K562 (cell line): Measurements from ENCODE around the gene LTBP1.

Source experiments
- BRD9 ChIP-seq: fragments of 450-650 bp; IDR thresholded peaks from 2 replicates; pipeline ENCODE4 v1.6.1; 2018; ENCODE audit warnings: low read depth; ENCODE audit not compliant: partially characterized antibody
- CBX2 ChIP-seq: fragments of 200-600 bp; sonication (generic); IDR thresholded peaks from one replicate; pipeline ENCODE4 v1.6.1; 2012; ENCODE audit warnings: mild to moderate bottlenecking, low read length, inconsistent platforms; ENCODE audit not compliant: insufficient read depth, poor library complexity, severe bottlenecking
- CC2D1A ChIP-seq: fragments of 450-650 bp; IDR thresholded peaks from 2 replicates; pipeline ENCODE4 v1.6.1; 2017; ENCODE audit warnings: mild to moderate bottlenecking
- FOXJ3 ChIP-seq: sonication (generic); formaldehyde crosslinking; IDR thresholded peaks from 2 replicates; pipeline ENCODE4 v1.4.0; 2020; ENCODE audit warnings: mild to moderate bottlenecking, missing genetic modification reagents
- NCOR1 ChIP-seq: fragments of 450-650 bp; IDR thresholded peaks from 2 replicates; pipeline ENCODE4 v1.6.1; 2016; ENCODE audit warnings: mild to moderate bottlenecking, moderate library complexity
- POLR2AphosphoS5 ChIP-seq: IDR thresholded peaks from 2 replicates; pipeline ENCODE4 v1.6.1; 2011; ENCODE audit warnings: mild to moderate bottlenecking, low read depth, low read length, moderate library complexity; ENCODE audit not compliant: control insufficient read depth, insufficient read depth
- RCOR1 ChIP-seq, 2 experiments: IDR thresholded peaks; 2 replicates each; pipeline ENCODE4 v1.6.1; 2012; ENCODE audit warnings: low read depth in 2 of 2, low read length in 2 of 2, borderline replicate concordance in 1 of 2, improper control_type of control experiment in 1 of 2
- TARDBP ChIP-seq: fragments of 450-650 bp; IDR thresholded peaks from 2 replicates; pipeline ENCODE4 v1.6.1; 2016
- ZFX ChIP-seq: sonication (generic); formaldehyde crosslinking; IDR thresholded peaks from 2 replicates; pipeline ENCODE4 v1.8.0; 2022; ENCODE audit warnings: mild to moderate bottlenecking, missing genetic modification reagents, moderate library complexity
- ZNF695 ChIP-seq: fragments of 450-650 bp; formaldehyde crosslinking; IDR thresholded peaks from 2 replicates; pipeline ENCODE4 v1.4.0; 2020; ENCODE audit warnings: mild to moderate bottlenecking, moderate library complexity
- TF ChIP-seq, protein P1 (sequence below), 2 experiments: fragments of 450-650 bp; formaldehyde crosslinking in 1 of 2; IDR thresholded peaks; 2 replicates each; pipeline versions ENCODE4 v1.4.0 to v1.6.1; 2014 to 2020; ENCODE audit warnings: mild to moderate bottlenecking in 2 of 2, borderline replicate concordance in 1 of 2, low read depth in 1 of 2
- TF ChIP-seq, protein P2 (sequence below), 3 experiments: IDR thresholded peaks in 2 of 3; conservative IDR thresholded peaks in 1 of 3; 2 replicates each; pipeline ENCODE4 v1.5.1; 2011 to 2012; ENCODE audit warnings: low read length in 3 of 3, mild to moderate bottlenecking in 3 of 3, control low read depth in 2 of 3, improper control_type of control experiment in 1 of 3, inconsistent platforms in 1 of 3, low read depth in 1 of 3, mixed read lengths in 1 of 3, moderate library complexity in 1 of 3; ENCODE audit not compliant: insufficient read depth in 2 of 3

DNA sequence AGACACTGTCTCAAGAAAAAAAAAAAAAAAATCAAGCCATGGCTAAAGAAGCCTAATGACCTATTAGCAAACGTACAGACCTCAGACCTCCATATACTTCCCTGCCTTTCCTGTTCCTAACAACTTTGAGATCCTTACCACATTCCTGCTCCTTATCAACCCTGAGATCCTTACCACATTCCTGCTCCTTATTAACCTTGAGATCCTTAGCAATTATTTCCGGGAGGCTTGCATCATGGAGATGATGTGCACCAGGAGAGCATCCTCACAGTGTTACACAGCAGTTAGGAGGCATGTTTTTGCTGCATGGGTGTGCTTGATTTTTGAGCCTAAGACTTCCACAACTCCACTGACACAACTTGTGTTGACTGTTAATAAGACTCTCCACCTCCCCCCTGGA, 475.1 kb downstream of the LTBP1 start:
- TF ChIP-seq RCOR1 (IDR thresholded peaks at IDR 0.05; ENCODE audit: borderline replicate concordance in 1 of 2, low read depth in 2 of 2, low read length in 2 of 2), result no peak
- TF ChIP-seq, protein P1, sequence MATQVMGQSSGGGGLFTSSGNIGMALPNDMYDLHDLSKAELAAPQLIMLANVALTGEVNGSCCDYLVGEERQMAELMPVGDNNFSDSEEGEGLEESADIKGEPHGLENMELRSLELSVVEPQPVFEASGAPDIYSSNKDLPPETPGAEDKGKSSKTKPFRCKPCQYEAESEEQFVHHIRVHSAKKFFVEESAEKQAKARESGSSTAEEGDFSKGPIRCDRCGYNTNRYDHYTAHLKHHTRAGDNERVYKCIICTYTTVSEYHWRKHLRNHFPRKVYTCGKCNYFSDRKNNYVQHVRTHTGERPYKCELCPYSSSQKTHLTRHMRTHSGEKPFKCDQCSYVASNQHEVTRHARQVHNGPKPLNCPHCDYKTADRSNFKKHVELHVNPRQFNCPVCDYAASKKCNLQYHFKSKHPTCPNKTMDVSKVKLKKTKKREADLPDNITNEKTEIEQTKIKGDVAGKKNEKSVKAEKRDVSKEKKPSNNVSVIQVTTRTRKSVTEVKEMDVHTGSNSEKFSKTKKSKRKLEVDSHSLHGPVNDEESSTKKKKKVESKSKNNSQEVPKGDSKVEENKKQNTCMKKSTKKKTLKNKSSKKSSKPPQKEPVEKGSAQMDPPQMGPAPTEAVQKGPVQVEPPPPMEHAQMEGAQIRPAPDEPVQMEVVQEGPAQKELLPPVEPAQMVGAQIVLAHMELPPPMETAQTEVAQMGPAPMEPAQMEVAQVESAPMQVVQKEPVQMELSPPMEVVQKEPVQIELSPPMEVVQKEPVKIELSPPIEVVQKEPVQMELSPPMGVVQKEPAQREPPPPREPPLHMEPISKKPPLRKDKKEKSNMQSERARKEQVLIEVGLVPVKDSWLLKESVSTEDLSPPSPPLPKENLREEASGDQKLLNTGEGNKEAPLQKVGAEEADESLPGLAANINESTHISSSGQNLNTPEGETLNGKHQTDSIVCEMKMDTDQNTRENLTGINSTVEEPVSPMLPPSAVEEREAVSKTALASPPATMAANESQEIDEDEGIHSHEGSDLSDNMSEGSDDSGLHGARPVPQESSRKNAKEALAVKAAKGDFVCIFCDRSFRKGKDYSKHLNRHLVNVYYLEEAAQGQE (IDR thresholded peaks at IDR 0.05; ENCODE audit: borderline replicate concordance), result no peak
- TF ChIP-seq, protein P1 (CRISPR knock-in tag; IDR thresholded peaks at IDR 0.05; ENCODE audit: low read depth), result no peak
- no peak for TF ChIP-seq BRD9
- TF ChIP-seq TARDBP, result no peak
- TF ChIP-seq ZFX (CRISPR knock-in tag), result no peak
- TF ChIP-seq ZNF695 (CRISPR knock-in tag), result no peak
- no peak for TF ChIP-seq NCOR1
- no peak for TF ChIP-seq CBX2
- TF ChIP-seq, protein P2, sequence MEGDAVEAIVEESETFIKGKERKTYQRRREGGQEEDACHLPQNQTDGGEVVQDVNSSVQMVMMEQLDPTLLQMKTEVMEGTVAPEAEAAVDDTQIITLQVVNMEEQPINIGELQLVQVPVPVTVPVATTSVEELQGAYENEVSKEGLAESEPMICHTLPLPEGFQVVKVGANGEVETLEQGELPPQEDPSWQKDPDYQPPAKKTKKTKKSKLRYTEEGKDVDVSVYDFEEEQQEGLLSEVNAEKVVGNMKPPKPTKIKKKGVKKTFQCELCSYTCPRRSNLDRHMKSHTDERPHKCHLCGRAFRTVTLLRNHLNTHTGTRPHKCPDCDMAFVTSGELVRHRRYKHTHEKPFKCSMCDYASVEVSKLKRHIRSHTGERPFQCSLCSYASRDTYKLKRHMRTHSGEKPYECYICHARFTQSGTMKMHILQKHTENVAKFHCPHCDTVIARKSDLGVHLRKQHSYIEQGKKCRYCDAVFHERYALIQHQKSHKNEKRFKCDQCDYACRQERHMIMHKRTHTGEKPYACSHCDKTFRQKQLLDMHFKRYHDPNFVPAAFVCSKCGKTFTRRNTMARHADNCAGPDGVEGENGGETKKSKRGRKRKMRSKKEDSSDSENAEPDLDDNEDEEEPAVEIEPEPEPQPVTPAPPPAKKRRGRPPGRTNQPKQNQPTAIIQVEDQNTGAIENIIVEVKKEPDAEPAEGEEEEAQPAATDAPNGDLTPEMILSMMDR (IDR thresholded peaks at IDR 0.05 in 2 of 3, conservative IDR thresholded peaks at IDR 0.05 in 1 of 3; ENCODE audit: insufficient read depth in 2 of 3, low read depth in 1 of 3, low read length in 3 of 3), result no peak
- TF ChIP-seq FOXJ3 (CRISPR knock-in tag), result no peak
- TF ChIP-seq POLR2AphosphoS5, result no peak
- TF ChIP-seq CC2D1A, result no peak
